HCT116 (cell line): Measurements from ENCODE around the gene ZNF470. TPM values are rescaled to one million over a fixed set of nuclear protein-coding genes. Genes with fewer than 3 reads are reported as not detected.

Source experiments
- ATAC-seq: fragments of 200-7000 bp; cut with Tn5 transposase; 2 replicates; pipeline ENCODE4 v1.9.1; 2020; ENCODE audit warnings: mild to moderate bottlenecking, moderate library complexity
- BruUV-seq: library from RNA; stranded (reverse); fragments of 400-500 nt; replicated peaks from 2 replicates; lab custom pipeline; 2021; lab: Mats Ljungman, UMichigan
- CTCF ChIA-PET: fragments of 300-600 bp; sonication (Branson Sonifier 250); formaldehyde crosslinking; loops from one replicate; lab custom pipeline; 2021; ENCODE audit warnings: antibody characterized with exemption; lab: Charles Lee
- POLR2A ChIA-PET: fragments of 300-600, 350-600 bp; sonication (Branson Sonifier 250); formaldehyde crosslinking; loops from one replicate; lab custom pipeline; 2021; ENCODE audit warnings: antibody characterized with exemption; lab: Charles Lee
- RAD21 ChIA-PET, 2 experiments: fragments of 300-600 bp; sonication (Branson Sonifier 250); formaldehyde crosslinking; loops; one replicate each; lab custom pipeline; 2023; ENCODE audit warnings: low total read pairs in 2 of 2; ENCODE audit not compliant: uncharacterized antibody in 2 of 2, unreplicated experiment in 2 of 2, low non-redundant PET in 1 of 2; lab: Charles Lee
- DNase-seq: peaks from one replicate; pipeline ENCODE4 v3.0.0-alpha.2; 2010; ENCODE audit warnings: low read depth, low spot score
- H2AFZ ChIP-seq: fragments of 200-600 bp; shearing (Covaris generic), sonication (generic); 2 replicates; pipeline ENCODE4 v1.6.1; 2017; ENCODE audit warnings: low read depth, mixed run types, mixed read lengths, antibody characterized with exemption, low read length; ENCODE audit not compliant: poor library complexity, severe bottlenecking
- H3K27ac ChIP-seq: 2 replicates; pipeline ENCODE4 v1.5.1; 2012; ENCODE audit warnings: low read depth, low read length
- H3K27me3 ChIP-seq: fragments of 200-600 bp; sonication (generic); 2 replicates; pipeline ENCODE4 v1.6.1; 2016; ENCODE audit warnings: mixed run types, low read length, mixed read lengths; ENCODE audit not compliant: insufficient read depth
- H3K36me3 ChIP-seq, 2 experiments: fragments of 200-500 bp in 1 of 2; fragments of 200-600 bp in 1 of 2; sonication (Bioruptor generic) in 1 of 2; sonication (generic) in 1 of 2; 2 replicates each; pipeline versions ENCODE4 v1.5.1 to v1.6.1; 2014 to 2016; ENCODE audit warnings: low read length in 2 of 2, inconsistent platforms in 1 of 2, mixed read lengths in 1 of 2, mixed run types in 1 of 2; ENCODE audit not compliant: insufficient read depth in 2 of 2, control insufficient read depth in 1 of 2
- H3K4me1 ChIP-seq, 2 experiments: fragments of 200-600 bp in 1 of 2; sonication (generic) in 1 of 2; 2 replicates each; pipeline versions ENCODE4 v1.5.1 to v1.6.1; 2012 to 2017; ENCODE audit warnings: low read length in 2 of 2, inconsistent platforms in 1 of 2, mild to moderate bottlenecking in 1 of 2, mixed read lengths in 1 of 2, mixed run types in 1 of 2, moderate library complexity in 1 of 2; ENCODE audit not compliant: insufficient read depth in 2 of 2, control insufficient read depth in 1 of 2
- H3K4me2 ChIP-seq: fragments of 200-600 bp; sonication (generic); 2 replicates; pipeline ENCODE4 v1.6.1; 2017; ENCODE audit warnings: mixed run types, low read length, mixed read lengths
- H3K4me3 ChIP-seq, 2 experiments: fragments of 200-600 bp in 1 of 2; sonication (generic) in 1 of 2; replicated peaks in 1 of 2; 2 replicates each; pipeline ENCODE4 v1.5.1; 2011 to 2016; ENCODE audit warnings: low read length in 2 of 2, control low read depth in 1 of 2, low read depth in 1 of 2, mild to moderate bottlenecking in 1 of 2, mixed read lengths in 1 of 2, mixed run types in 1 of 2
- H3K79me2 ChIP-seq: fragments of 200-600 bp; sonication (generic); 2 replicates; pipeline ENCODE4 v1.6.1; 2017; ENCODE audit warnings: mild to moderate bottlenecking, mixed run types, low read length, moderate library complexity, mixed read lengths; ENCODE audit not compliant: insufficient read depth
- H3K9ac ChIP-seq: fragments of 200-600 bp; sonication (generic); 2 replicates; pipeline ENCODE4 v1.6.1; 2016; ENCODE audit warnings: low read length, mixed read lengths
- H3K9me2 ChIP-seq: fragments of 200-600 bp; sonication (generic), shearing (Covaris generic); 2 replicates; pipeline ENCODE4 v1.6.1; 2017; ENCODE audit warnings: mixed run types, mild to moderate bottlenecking, moderate library complexity; ENCODE audit not compliant: insufficient read depth
- H3K9me3 ChIP-seq, 2 experiments: fragments of 200-500 bp in 1 of 2; fragments of 200-600 bp in 1 of 2; sonication (Bioruptor generic) in 1 of 2; sonication (generic) in 1 of 2; 2 replicates each; pipeline ENCODE4 v1.6.1; 2014 to 2017; ENCODE audit warnings: low read length in 2 of 2, mixed read lengths in 2 of 2, inconsistent platforms in 1 of 2, low read depth in 1 of 2, mild to moderate bottlenecking in 1 of 2, mixed run types in 1 of 2, moderate library complexity in 1 of 2; ENCODE audit not compliant: control insufficient read depth in 1 of 2, insufficient read depth in 1 of 2
- H4K20me1 ChIP-seq: fragments of 200-600 bp; sonication (generic), shearing (Covaris generic); 2 replicates; pipeline ENCODE4 v1.6.1; 2017; ENCODE audit warnings: mixed run types, mild to moderate bottlenecking, moderate library complexity; ENCODE audit not compliant: insufficient read depth
- CEBPB ChIP-seq: IDR thresholded peaks from 2 replicates; pipeline ENCODE4 v1.6.1; 2012; ENCODE audit warnings: low read depth
- EGR1 ChIP-seq: IDR thresholded peaks from 2 replicates; pipeline ENCODE4 v1.6.1; 2012; ENCODE audit warnings: low read depth
- ELF1 ChIP-seq: IDR thresholded peaks from 2 replicates; pipeline ENCODE4 v1.6.1; 2012; ENCODE audit warnings: low read depth, borderline replicate concordance
- EZH2 ChIP-seq: fragments of 200-600 bp; sonication (generic); IDR thresholded peaks from 2 replicates; pipeline ENCODE4 v1.6.1; 2017; ENCODE audit warnings: antibody characterized with exemption, mixed run types
- FOSL1 ChIP-seq: IDR thresholded peaks from 2 replicates; pipeline ENCODE4 v1.6.1; 2012; ENCODE audit warnings: low read depth
- POLR2A ChIP-seq: IDR thresholded peaks from 2 replicates; pipeline ENCODE4 v1.7.0; 2011; ENCODE audit warnings: borderline replicate concordance; ENCODE audit not compliant: insufficient read depth, insufficient read length; ENCODE audit errors: extremely low read depth
- POLR2AphosphoS5 ChIP-seq: IDR thresholded peaks from 2 replicates; pipeline ENCODE4 v1.6.1; 2011; ENCODE audit warnings: mild to moderate bottlenecking, low read depth, low read length, moderate library complexity
- RAD21 ChIP-seq: IDR thresholded peaks from 2 replicates; pipeline ENCODE4 v1.6.1; 2012; ENCODE audit warnings: low read depth, mild to moderate bottlenecking
- SIN3A ChIP-seq: IDR thresholded peaks from 2 replicates; pipeline ENCODE4 v1.6.1; 2012; ENCODE audit warnings: low read depth
- SRF ChIP-seq: IDR thresholded peaks from 2 replicates; pipeline ENCODE4 v1.6.1; 2012; ENCODE audit warnings: low read depth
- TCF7L2 ChIP-seq: IDR thresholded peaks from 2 replicates; pipeline ENCODE4 v1.7.0; 2011; ENCODE audit warnings: borderline replicate concordance, inconsistent platforms; ENCODE audit not compliant: insufficient read depth, insufficient read length; ENCODE audit errors: extremely low read depth
- YY1 ChIP-seq: IDR thresholded peaks from 2 replicates; pipeline ENCODE4 v1.6.1; 2011; ENCODE audit warnings: low read length, low read depth, moderate library complexity, mild to moderate bottlenecking; ENCODE audit not compliant: insufficient replicate concordance; ENCODE audit errors: extremely low read depth
- intact Hi-C: fragments of 100-400 bp; cut with micrococcal nuclease; formaldehyde crosslinking; loops from 2 replicates; pipeline ENCODE4 v1.10.0; 2022
- total RNA-seq: library from RNA; stranded (reverse); gene quantifications from one replicate; pipeline ENCODE4 v1.2.1, GENCODE V29; 2021; ENCODE audit not compliant: unreplicated experiment
- TF ChIP-seq, protein P1 (sequence below): IDR thresholded peaks from 2 replicates; pipeline ENCODE4 v1.6.1; 2011; ENCODE audit warnings: mild to moderate bottlenecking, low read length, moderate library complexity; ENCODE audit not compliant: insufficient replicate concordance; ENCODE audit errors: extremely low read depth
- TF ChIP-seq, protein P2 (sequence below), 3 experiments: fragments of 200-600 bp in 1 of 3; sonication (generic) in 1 of 3; IDR thresholded peaks in 2 of 3; conservative IDR thresholded peaks in 1 of 3; 2 replicates each; pipeline ENCODE4 v1.5.1; 2012 to 2017; ENCODE audit warnings: low read depth in 2 of 3, low read length in 2 of 3, antibody characterized with exemption in 1 of 3, borderline replicate concordance in 1 of 3, control low read depth in 1 of 3, mild to moderate bottlenecking in 1 of 3, mixed read lengths in 1 of 3, mixed run types in 1 of 3, moderate library complexity in 1 of 3; ENCODE audit not compliant: insufficient read depth in 1 of 3
- TF ChIP-seq, protein P3 (sequence below): IDR thresholded peaks from 2 replicates; pipeline ENCODE4 v1.6.1; 2012

ZNF470 gene
- total RNA-seq, 1 experiment from 2014 or later: not detected

DNA sequence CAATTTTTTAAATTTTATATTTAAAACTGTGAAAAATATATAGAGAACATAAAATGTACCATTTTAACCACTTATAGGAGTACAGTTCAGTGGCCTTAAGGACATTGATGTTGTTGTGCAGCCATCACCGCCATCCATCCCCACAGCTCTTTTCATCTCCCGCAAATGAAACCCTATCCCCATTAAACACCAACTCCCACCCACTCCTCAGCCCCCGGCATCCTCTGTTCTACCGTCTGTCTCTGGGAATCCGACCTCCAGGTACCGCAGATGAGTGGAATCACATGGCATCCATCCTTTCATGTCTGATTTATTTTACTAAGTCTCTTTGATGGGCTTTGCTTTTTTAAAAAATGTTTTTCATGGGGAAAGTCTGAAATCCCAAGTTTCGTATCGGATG, 51.9 kb downstream of the ZNF470 start:
- no peaks in the 10 kb centered on the region for H3K4me1 ChIP-seq
- DNase-seq: no peak
- no peak overlapping the region for H2AFZ ChIP-seq
- H3K4me2 ChIP-seq: no peak overlapping the region
- peaks cover 7 to 24% of the 10 kb centered on the region in 2 experiments; a peak in 2 of 4 replicates for H3K9me3 ChIP-seq
- ChIA-PET POLR2A (no interaction called here), CTCF (no interaction called here), RAD21 (no interaction called here)
- H4K20me1 ChIP-seq: no peaks in the 10 kb centered on the region
- no peaks in the 10 kb centered on the region for H3K79me2 ChIP-seq
- no peak overlapping the region for H3K27ac ChIP-seq
- no peak overlapping the region for H3K9ac ChIP-seq
- H3K36me3 ChIP-seq: no peaks in the 10 kb centered on the region
- no peak overlapping the region for H3K4me3 ChIP-seq
- no peak for ATAC-seq
- intact Hi-C loops: no loop called here
- BruUV-seq: no TSS peak
- no peak for TF ChIP-seq RAD21
- no peak for TF ChIP-seq YY1
- TF ChIP-seq, protein P1, sequence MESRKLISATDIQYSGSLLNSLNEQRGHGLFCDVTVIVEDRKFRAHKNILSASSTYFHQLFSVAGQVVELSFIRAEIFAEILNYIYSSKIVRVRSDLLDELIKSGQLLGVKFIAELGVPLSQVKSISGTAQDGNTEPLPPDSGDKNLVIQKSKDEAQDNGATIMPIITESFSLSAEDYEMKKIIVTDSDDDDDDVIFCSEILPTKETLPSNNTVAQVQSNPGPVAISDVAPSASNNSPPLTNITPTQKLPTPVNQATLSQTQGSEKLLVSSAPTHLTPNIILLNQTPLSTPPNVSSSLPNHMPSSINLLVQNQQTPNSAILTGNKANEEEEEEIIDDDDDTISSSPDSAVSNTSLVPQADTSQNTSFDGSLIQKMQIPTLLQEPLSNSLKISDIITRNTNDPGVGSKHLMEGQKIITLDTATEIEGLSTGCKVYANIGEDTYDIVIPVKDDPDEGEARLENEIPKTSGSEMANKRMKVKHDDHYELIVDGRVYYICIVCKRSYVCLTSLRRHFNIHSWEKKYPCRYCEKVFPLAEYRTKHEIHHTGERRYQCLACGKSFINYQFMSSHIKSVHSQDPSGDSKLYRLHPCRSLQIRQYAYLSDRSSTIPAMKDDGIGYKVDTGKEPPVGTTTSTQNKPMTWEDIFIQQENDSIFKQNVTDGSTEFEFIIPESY: no peak
- no peak for TF ChIP-seq POLR2A
- TF ChIP-seq FOSL1: no peak
- no peak for TF ChIP-seq SIN3A
- TF ChIP-seq, protein P2, sequence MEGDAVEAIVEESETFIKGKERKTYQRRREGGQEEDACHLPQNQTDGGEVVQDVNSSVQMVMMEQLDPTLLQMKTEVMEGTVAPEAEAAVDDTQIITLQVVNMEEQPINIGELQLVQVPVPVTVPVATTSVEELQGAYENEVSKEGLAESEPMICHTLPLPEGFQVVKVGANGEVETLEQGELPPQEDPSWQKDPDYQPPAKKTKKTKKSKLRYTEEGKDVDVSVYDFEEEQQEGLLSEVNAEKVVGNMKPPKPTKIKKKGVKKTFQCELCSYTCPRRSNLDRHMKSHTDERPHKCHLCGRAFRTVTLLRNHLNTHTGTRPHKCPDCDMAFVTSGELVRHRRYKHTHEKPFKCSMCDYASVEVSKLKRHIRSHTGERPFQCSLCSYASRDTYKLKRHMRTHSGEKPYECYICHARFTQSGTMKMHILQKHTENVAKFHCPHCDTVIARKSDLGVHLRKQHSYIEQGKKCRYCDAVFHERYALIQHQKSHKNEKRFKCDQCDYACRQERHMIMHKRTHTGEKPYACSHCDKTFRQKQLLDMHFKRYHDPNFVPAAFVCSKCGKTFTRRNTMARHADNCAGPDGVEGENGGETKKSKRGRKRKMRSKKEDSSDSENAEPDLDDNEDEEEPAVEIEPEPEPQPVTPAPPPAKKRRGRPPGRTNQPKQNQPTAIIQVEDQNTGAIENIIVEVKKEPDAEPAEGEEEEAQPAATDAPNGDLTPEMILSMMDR (IDR thresholded peaks at IDR 0.05 in 2 of 3, conservative IDR thresholded peaks at IDR 0.05 in 1 of 3; ENCODE audit: borderline replicate concordance in 1 of 3, insufficient read depth in 1 of 3, low read depth in 2 of 3, low read length in 2 of 3): no peak
- TF ChIP-seq, protein P3, sequence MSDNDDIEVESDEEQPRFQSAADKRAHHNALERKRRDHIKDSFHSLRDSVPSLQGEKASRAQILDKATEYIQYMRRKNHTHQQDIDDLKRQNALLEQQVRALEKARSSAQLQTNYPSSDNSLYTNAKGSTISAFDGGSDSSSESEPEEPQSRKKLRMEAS: no peak
- TF ChIP-seq EGR1: no peak
- no peak for TF ChIP-seq ELF1
- TF ChIP-seq SRF: no peak
- no peak for TF ChIP-seq TCF7L2
- no peak for TF ChIP-seq POLR2AphosphoS5
- TF ChIP-seq CEBPB: no peak
- TF ChIP-seq EZH2: no peak
- H3K9me2 ChIP-seq: no peaks in the 10 kb centered on the region
- H3K27me3 ChIP-seq: no peaks in the 10 kb centered on the region
